HG02870 (cell line): ENCODE results near the gene ASRGL1.

Source experiments
- ATAC-seq: cut with Tn5 transposase; IDR thresholded peaks from one replicate; pipeline ENCODE4 v1.9.1; 2021; ENCODE audit warnings: mild to moderate bottlenecking, moderate library complexity; ENCODE audit not compliant: unreplicated experiment

ASRGL1 gene

DNA sequence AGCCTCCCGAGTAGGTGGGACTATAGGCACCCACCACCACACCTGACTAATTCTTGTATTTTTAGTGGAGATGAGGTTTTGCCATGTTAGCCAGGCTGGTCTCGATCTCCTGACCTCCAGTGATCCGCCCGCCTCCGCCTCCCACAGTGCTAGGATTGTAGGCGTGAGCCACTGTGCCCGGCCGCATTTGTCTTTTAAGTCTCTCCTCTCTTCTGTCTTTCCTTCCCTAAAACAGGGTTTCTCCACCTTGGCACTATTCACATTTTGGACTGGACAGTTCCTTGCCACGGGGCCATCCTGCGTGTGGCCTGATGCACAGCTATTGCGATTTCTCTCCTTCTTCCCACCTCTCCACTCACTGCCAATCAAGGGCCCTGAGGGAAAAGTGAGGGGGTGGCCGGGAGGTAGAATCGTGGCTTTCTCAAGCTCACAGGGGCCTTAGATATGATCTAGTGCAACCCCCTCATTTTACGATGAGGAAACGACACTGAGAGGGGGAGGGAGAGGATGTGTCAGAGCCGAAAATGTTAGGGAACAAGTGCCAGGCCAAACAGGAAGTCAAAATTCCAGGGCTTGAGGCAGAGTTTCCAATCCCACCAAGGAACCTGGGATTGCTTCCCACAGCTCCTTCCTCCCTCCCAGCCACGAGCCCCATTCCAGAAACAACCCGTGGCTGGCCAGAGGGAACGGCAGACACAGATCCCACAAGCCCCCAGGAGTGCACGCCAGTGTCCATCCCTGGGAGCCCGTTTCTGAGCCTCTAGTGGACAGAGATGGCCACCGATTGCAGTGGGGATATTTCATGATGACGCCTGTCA is 102.7 kb downstream of the ASRGL1 start:
- ATAC-seq, result no peak
